ENCODE results near the gene WWTR1. TPM values are rescaled to one million over a fixed set of nuclear protein-coding genes. Genes with fewer than 3 reads are reported as not detected.

WWTR1 gene
- total RNA-seq, 3 donors from 2014 or later: 11.6 to 217 (median 20.7) TPM

- Histone ChIP-seq H3K9me3 (no peaks in the 10 kb centered on the region), H3K36me3 (ENCODE audit: low read depth) (no peaks in the 10 kb centered on the region), H3K4me1 (ENCODE audit: low read depth) (no peaks in the 10 kb centered on the region), H3K4me3 (no peak overlapping the region)
- ATAC-seq: no peak
- intact Hi-C loops (cut with DNase I, micrococcal nuclease): loop anchor here (5.0 to 10.0 kb wide), 3 partner anchors 204 to 264 kb away; no protein-coding TSS in a partner anchor
- no peak for DNase-seq
- TF ChIP-seq, protein P1, sequence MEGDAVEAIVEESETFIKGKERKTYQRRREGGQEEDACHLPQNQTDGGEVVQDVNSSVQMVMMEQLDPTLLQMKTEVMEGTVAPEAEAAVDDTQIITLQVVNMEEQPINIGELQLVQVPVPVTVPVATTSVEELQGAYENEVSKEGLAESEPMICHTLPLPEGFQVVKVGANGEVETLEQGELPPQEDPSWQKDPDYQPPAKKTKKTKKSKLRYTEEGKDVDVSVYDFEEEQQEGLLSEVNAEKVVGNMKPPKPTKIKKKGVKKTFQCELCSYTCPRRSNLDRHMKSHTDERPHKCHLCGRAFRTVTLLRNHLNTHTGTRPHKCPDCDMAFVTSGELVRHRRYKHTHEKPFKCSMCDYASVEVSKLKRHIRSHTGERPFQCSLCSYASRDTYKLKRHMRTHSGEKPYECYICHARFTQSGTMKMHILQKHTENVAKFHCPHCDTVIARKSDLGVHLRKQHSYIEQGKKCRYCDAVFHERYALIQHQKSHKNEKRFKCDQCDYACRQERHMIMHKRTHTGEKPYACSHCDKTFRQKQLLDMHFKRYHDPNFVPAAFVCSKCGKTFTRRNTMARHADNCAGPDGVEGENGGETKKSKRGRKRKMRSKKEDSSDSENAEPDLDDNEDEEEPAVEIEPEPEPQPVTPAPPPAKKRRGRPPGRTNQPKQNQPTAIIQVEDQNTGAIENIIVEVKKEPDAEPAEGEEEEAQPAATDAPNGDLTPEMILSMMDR (IDR thresholded peaks at IDR 0.05): no peak
Observed at GRCh38 chr3:149510480-149510879, 147.3 kb downstream of the WWTR1 start.

- Histone ChIP-seq H3K4me3 (no peak overlapping the region), H3K9me3 (no peaks in the 10 kb centered on the region), H3K4me1 (ENCODE audit: low read depth) (no peaks in the 10 kb centered on the region), H3K36me3 (ENCODE audit: low read depth) (no peaks in the 10 kb centered on the region)
- no peak for ATAC-seq
- no peak for DNase-seq
- intact Hi-C loops (cut with DNase I, micrococcal nuclease): no loop called here
- TF ChIP-seq, protein P1 (IDR thresholded peaks at IDR 0.05): no peak
Observed at GRCh38 chr3:149509526-149509925, 148.3 kb downstream of the WWTR1 start.

- intact Hi-C loops (cut with DNase I, micrococcal nuclease): no loop called here
- no peak overlapping the region for H3K4me3 ChIP-seq
Observed at GRCh38 chr3:149507491-149508324, 150.1 kb downstream of the WWTR1 start.

DNA sequence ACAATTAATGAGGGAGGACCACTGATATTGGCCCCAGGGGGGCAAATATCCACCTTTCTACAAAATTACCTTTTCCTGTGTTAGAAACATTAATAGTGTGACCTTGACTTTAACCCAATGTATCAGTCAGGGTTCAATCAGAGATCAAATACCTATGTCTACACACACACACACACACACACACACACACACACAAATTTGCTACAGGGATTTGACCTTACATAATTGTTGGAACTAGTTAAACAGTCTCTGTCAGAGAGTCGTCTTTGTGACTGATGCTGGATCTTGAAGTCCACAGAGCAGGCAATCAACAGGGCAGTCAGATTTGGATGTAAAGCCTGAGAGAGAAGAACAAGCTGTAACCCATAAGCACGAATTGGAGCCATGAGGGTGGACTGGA is 150.9 kb downstream of the WWTR1 start:
- TF ChIP-seq, protein P1 (IDR thresholded peaks at IDR 0.05): no peak
- intact Hi-C loops (cut with DNase I, micrococcal nuclease): no loop called here

More at GRCh38 chr3:149507491-149508324, 150.1 kb downstream of the WWTR1 start:
- DNase-seq (no peak), ATAC-seq (peak; percentile 47)
- Histone ChIP-seq H3K36me3 (ENCODE audit: low read depth) (no peaks in the 10 kb centered on the region), H3K4me1 (ENCODE audit: low read depth) (no peaks in the 10 kb centered on the region), H3K9me3 (no peaks in the 10 kb centered on the region)
- TF ChIP-seq, protein P1 (IDR thresholded peaks at IDR 0.05): no peak

GRCh38 chr3:149506540-149506939 is 151.3 kb downstream of the WWTR1 start:
- ATAC-seq (no peak), DNase-seq (no peak)
- no peaks in the 10 kb centered on the region for H3K36me3 ChIP-seq (ENCODE audit: low read depth)
- no peaks in the 10 kb centered on the region for H3K9me3 ChIP-seq
- no peak overlapping the region for H3K4me3 ChIP-seq
- intact Hi-C loops (cut with DNase I, micrococcal nuclease): no loop called here
- TF ChIP-seq, protein P1 (IDR thresholded peaks at IDR 0.05): no peak
- H3K4me1 ChIP-seq (ENCODE audit: low read depth): no peaks in the 10 kb centered on the region

More for the DNA sequence above, 150.9 kb downstream of the WWTR1 start:
- H3K4me1 ChIP-seq (ENCODE audit: low read depth): no peaks in the 10 kb centered on the region
- no peak overlapping the region for H3K4me3 ChIP-seq
- DNase-seq (no peak), ATAC-seq (no peak)
- H3K36me3 ChIP-seq (ENCODE audit: low read depth): no peaks in the 10 kb centered on the region
- H3K9me3 ChIP-seq: no peaks in the 10 kb centered on the region

Measured in mucosa of descending colon (tissue), 3 donors.